HG03108 (cell line): ENCODE results near the gene EXOSC1.
"Not testable (repeated sequence)": the region's sequence is repeated elsewhere in the genome, so short reads cannot be mapped to it uniquely, and the experiment has no call there.

Experiments used
- ATAC-seq: cut with Tn5 transposase; IDR thresholded peaks from one replicate; pipeline ENCODE4 v1.9.1; 2021; ENCODE audit warnings: moderate library complexity; ENCODE audit not compliant: unreplicated experiment

The EXOSC1 gene

GRCh38 chr10:97411406-97411805, 34.4 kb downstream of the EXOSC1 start:
- no peak for ATAC-seq

- ATAC-seq, result no peak
Observed at GRCh38 chr10:97408496-97408992, 37.3 kb downstream of the EXOSC1 start.

- ATAC-seq, result no peak
Observed at GRCh38 chr10:97407952-97408248, 37.9 kb downstream of the EXOSC1 start.

- ATAC-seq, result peak; percentile 89
Observed at GRCh38 chr10:97407211-97407951, 38.4 kb downstream of the EXOSC1 start.

- not testable (repeated sequence) for ATAC-seq
Observed at GRCh38 chr10:97406483-97406882, 39.3 kb downstream of the EXOSC1 start.

GRCh38 chr10:97406064-97406463, 39.7 kb downstream of the EXOSC1 start:
- ATAC-seq, result no peak

- ATAC-seq, result no peak
Observed at GRCh38 chr10:97404044-97404443, 41.8 kb downstream of the EXOSC1 start.

- no peak for ATAC-seq
Observed at GRCh38 chr10:97401455-97401919, 44.3 kb downstream of the EXOSC1 start.

GRCh38 chr10:97400665-97401454, 44.9 kb downstream of the EXOSC1 start, which contains the start of gene RRP12:
Gene RRP12 (minus strand): TSS chr10:97401340. CDS start chr10:97401231, 109 bp downstream.
- ATAC-seq, result peak; percentile 98

GRCh38 chr10:97399843-97400545, 45.8 kb downstream of the EXOSC1 start:
- ATAC-seq, result no peak

GRCh38 chr10:97396056-97396455, 49.8 kb downstream of the EXOSC1 start:
- ATAC-seq, result no peak

- no peak for ATAC-seq
Observed at GRCh38 chr10:97393034-97393573, 52.7 kb downstream of the EXOSC1 start.

- no peak for ATAC-seq
Observed at GRCh38 chr10:97390091-97390490, 55.7 kb downstream of the EXOSC1 start.

- ATAC-seq, result no peak
Observed at GRCh38 chr10:97388152-97388551, 57.7 kb downstream of the EXOSC1 start.
